NT2/D1 (cell line): Measurements from ENCODE around the gene CPEB1.

ENCODE experiments used
- YY1 ChIP-seq: IDR thresholded peaks from 2 replicates; pipeline ENCODE4 v1.6.1; 2011; ENCODE audit not compliant: insufficient read length, insufficient read depth
- ZNF274 ChIP-seq: IDR thresholded peaks from 2 replicates; pipeline ENCODE4 v1.6.1; 2011; ENCODE audit warnings: mild to moderate bottlenecking, low read depth, low read length

GRCh38 chr15:82635798-82636197 is 11.4 kb downstream of the CPEB1 start:
- TF ChIP-seq ZNF274 (no peak), YY1 (no peak)
